Mucosa of gallbladder (tissue), 1 donor: ENCODE results near the gene DIABLO. TPM values are rescaled to one million over a fixed set of nuclear protein-coding genes. Genes with fewer than 3 reads are reported as not detected.

Source experiments
- total RNA-seq: library from RNA; stranded (reverse); gene quantifications from one replicate; pipeline ENCODE4 v1.2.1, GENCODE V29; 2021
- donor health status: DM: no; HTN: no; CAD: no.

Gene DIABLO
- total RNA-seq, 1 donor from 2014 or later = 48.1 TPM

Other genes with a start within 250 kb of the DIABLO start
- gene BCL7A, start 204.2 kb downstream of the DIABLO start, total RNA-seq = 17.7 TPM
- 89.7 TPM for gene MLXIP, start 147.3 kb downstream of the DIABLO start, total RNA-seq
- gene IL31, start 51.8 kb downstream of the DIABLO start, total RNA-seq = not detected
- 3.5 TPM for gene LRRC43, start 42.9 kb downstream of the DIABLO start, total RNA-seq
- 0.23 TPM for gene B3GNT4, start 22.3 kb downstream of the DIABLO start, total RNA-seq
- gene VPS33A, start 40.4 kb upstream of the DIABLO start, total RNA-seq = 18.7 TPM
- 71.6 TPM for gene CLIP1, start 196.6 kb upstream of the DIABLO start, total RNA-seq